ENCODE measurements around the gene INPP5K.

DNA sequence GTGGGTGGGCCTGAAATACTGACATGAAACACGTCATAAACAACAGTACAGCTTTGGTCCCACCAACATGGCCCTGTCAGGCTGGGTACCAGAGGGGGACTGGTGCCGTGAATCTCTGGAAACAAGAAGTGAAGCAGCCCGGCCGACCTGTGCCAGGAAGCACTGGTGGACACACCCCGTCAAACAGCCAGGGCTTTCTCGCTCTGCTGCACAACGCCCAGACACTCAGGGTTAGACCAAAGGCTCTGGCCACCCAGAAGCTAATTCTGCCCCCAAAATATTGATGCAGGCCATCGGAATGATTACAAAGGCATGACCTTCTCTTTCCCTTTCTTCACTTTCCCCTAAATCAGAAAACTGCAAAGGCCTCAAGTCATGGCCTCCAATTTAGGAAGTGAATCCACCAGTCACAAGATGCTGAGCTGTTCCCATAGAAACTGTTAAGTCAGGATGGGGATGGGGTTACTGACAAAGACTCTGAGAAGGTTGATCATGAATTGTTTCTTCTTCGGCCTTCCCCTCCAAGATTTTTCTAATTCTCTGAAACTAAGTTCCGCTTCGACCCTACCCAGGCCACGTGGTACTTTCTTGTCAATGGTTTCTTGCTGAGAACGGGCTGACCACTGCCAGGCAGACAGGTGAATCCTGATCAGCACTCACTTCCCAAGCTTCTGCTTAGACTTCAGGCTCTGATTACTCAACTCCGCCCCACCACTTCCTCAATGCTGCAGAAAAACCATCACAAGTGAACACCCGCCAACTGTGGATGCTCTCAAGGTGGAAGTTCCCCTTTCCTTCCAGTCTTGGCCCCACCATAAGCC is 39.4 kb upstream of the INPP5K start:
- TF ChIP-seq, protein P1, sequence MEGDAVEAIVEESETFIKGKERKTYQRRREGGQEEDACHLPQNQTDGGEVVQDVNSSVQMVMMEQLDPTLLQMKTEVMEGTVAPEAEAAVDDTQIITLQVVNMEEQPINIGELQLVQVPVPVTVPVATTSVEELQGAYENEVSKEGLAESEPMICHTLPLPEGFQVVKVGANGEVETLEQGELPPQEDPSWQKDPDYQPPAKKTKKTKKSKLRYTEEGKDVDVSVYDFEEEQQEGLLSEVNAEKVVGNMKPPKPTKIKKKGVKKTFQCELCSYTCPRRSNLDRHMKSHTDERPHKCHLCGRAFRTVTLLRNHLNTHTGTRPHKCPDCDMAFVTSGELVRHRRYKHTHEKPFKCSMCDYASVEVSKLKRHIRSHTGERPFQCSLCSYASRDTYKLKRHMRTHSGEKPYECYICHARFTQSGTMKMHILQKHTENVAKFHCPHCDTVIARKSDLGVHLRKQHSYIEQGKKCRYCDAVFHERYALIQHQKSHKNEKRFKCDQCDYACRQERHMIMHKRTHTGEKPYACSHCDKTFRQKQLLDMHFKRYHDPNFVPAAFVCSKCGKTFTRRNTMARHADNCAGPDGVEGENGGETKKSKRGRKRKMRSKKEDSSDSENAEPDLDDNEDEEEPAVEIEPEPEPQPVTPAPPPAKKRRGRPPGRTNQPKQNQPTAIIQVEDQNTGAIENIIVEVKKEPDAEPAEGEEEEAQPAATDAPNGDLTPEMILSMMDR (IDR thresholded peaks at IDR 0.05 in 8 of 11, conservative IDR thresholded peaks at IDR 0.05 in 3 of 11), result no peak
- TF ChIP-seq POLR2A (IDR thresholded peaks at IDR 0.05) (no peak), POLR2AphosphoS5 (IDR thresholded peaks at IDR 0.05) (peak in 2 of 3 donors; percentile 34 to 42)
